Stimulated activated CD8-positive, alpha-beta memory T cell treated with anti-CD3 and anti-CD28 coated beads, Interleukin-2, amount 100 ng/mL, for 48 hours (primary cell): ENCODE measurements around the gene MRPL14.
A peak's percentile ranks its signal among the peaks of the same experiment; 100 is the strongest.

Source experiments
- DNase-seq, 2 donors: peaks; one replicate each; pipeline ENCODE4 v3.0.0-alpha.2; 2020; ENCODE audit warnings: low read depth in 2 of 2

MRPL14 gene

GRCh38 chr6:44080561-44081521 lies 46.4 kb downstream of the MRPL14 start:
- no peak for DNase-seq

GRCh38 chr6:44079672-44080071 lies 47.6 kb downstream of the MRPL14 start:
- DNase-seq = no peak

DNA sequence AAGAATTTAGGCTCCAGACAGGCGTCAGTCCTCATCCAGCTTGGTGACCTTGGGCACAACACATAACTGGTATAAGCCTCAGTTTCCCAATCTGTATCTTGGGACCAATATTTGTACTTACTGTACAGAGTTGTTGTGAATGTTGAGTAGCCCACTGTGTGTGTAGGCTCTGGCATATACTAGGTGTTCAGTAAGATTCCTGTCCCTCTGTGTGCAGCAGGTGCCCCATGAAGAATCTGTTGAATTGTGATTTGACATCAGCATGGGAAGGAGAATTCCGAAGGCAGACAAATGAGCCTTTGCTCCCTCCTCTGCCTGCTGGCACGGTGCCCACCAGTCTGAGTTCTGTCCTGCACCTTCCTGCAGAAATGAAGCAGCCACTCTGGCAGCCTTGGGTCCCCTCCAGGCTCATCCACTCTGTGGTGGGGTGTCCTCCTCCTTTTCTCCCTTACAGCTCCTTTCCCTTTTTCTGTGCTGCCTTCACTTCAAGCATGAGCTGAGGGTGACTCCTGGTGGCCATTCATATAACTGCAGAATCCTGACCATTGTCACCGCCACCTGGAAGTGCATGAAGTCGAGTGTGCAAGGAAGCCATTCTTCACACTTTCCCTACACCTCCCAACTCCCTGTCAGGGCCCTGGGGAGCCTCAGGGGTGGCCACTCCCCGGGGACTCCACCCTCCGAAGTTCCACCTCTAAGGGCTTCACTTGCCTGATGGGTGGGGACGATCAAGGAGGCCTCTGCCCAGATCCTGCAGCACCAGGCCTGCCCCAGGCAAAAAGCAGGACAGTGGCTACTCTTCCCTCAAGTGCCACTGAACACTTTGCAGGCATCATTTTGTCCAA lies 48.2 kb downstream of the MRPL14 start:
- DNase-seq = peak; percentile 42 to 53

DNA sequence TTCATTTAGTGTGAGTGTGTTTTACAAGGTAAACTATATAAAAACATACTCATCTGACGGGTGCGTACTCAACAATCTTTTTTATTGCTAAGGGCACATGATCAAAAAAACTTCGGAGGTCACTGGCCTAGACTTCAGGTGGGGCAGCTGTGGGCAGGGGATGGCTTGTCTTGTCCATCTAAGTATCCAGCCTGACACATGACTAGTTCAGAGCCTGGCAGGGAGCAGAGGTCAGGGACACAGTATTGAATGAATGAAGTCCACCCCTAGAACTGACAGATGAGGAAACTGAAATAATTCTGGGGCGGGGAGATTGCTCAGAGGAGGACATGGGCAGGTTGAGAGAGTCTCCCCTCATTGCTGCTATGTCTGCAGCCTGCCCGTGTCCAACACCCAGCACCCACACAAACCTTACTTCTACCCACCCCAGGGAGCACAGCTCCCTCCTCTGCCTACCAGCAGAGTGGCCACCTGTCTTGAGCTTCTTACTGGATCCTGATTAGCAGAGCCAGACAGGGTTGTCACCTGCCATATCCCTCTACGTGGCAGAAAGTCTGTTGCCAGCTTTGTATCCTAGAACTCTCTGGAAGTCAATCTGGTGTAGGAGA lies 48.9 kb downstream of the MRPL14 start:
- DNase-seq = no peak

DNA sequence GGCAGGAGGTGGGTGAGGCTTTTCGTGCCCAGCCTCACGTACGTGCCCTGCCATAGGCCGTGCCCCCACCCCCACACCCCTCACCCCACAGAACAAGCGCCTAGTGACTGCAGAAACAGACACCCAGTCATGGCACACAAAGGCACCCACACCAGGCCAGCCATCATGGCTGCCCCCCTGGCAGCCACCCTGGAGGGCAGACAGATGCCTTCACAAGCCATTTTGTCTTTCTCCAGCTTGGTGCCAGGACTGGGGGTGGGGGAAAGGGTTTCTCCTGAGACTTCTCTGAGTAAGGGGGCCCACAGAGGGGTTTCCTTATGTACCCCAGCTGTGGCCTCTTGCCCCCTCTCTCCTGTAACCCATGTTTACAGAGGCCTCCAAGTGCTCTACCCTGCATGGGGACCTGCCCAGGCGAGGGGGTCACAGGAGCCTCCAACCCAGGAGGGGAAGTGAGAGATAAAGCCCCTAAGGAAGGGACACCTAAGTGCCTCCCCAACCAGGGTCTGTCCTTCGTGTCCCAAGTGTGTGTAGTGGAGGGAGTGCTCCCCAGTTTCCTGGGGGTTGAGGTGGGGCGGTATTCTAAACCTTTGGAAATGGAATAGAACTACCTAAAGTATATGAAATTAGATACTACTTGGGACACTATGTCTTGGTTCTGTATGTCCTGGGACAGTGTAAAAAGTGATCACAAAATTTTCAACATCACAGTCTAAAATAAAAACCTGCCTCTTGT lies 49.9 kb downstream of the MRPL14 start:
- DNase-seq = no peak

- DNase-seq = no peak
Observed at GRCh38 chr6:44076356-44077213, 50.7 kb downstream of the MRPL14 start.

DNA sequence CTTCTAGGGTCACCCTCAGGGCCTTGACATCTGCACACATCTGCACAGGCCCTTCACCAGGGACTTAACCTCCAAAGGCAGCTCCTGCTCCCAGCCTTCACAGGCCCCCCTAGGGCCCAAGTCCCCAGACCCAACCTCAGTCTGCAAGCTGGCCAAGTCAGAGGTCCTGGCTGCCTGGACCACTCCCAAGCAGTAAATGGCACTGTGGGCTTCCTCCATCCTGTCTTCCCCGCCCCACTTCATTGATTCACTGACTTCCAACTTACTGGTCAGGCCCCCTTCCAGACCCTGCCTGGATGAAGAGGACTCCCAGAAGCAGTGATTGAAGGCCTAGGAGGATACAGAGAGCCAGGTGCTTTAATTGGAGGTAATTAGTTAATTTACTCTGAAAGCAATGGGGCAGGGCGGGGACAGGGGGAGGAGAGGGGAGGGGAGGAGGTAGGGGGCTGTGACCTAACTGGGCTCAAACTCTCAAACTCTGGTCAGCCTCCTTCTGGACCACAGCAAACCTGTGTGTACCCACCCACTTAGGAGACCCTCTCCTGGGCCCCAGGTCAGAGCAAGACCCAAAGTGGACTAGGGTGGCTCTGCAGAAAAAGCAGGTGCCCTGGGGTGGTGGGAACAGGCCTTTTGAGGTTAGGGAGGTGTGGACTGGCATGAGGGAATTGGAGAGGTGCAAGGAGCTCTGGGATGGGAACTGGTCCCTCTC lies 51.5 kb downstream of the MRPL14 start:
- DNase-seq = no peak

GRCh38 chr6:44074813-44075646 lies 52.2 kb downstream of the MRPL14 start:
- no peak for DNase-seq

- DNase-seq = peak; percentile 61 to 70
Observed at GRCh38 chr6:44074439-44074812, 52.8 kb downstream of the MRPL14 start.

- peak in 1 of 2 donors; percentile 12 for DNase-seq
Observed at GRCh38 chr6:44073612-44074438, 53.4 kb downstream of the MRPL14 start.

GRCh38 chr6:44072959-44073611 lies 54.2 kb downstream of the MRPL14 start:
- peak; percentile 72 to 78 for DNase-seq

DNA sequence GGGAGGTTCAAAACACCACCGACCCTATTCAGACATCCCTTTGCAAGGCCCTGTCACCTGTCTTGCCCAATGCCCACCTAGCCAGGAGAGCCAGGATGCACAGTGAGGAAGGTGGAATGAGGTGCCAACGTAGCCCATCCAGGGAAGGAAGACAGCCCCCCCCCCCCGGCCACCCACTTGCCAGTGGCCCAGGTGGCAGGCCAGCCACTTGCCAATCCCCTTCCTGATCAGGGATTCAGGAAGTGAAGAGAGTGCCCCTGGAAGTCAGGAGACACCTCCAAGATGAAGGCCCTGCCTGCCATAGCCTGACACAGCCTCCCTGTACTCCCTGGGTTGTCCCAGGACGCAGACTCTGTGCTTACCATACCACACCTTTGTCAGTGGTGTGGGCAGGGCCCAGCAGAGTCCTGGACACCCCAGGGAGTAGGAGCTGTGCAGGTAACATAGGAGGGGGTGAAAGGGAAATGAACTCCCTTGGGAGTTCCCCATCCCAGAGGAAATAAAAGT lies 54.7 kb downstream of the MRPL14 start:
- DNase-seq = no peak

DNA sequence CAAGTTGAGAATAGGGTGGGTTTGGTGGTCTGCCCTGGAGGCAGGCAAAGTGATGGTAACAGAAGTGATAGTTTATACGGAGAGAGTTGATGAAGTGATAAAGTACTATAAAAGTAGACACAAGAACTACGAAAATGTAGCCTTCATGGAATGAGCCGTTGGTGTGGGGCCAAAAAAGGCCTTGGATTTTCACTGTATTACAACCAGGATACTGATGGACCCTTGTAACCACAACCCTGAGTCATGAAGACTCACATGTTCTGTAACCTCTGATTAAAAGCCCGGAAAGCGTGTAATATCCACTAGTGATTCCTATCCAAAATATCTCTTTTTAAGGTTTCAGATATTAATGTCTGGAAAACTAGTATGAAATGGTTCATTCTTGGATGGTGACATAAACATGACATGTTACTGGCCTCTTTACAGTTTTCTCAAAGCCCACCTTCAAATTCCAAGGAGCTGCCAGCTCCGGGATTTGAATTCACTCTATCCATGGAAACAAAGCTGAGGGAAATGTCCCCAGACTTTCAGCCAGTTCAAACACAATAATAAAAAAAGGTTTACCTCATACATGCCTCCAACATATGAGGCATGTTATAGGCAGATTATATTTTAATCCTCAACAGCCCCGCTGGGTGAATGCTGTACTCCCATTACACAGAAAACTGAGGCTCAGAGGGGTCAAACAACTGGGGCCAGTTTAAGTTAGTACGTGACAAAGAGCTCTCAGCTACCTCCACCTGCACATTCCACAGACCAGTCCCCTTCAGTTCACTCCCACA lies 55.4 kb downstream of the MRPL14 start:
- no peak for DNase-seq

- no peak for DNase-seq
Observed at GRCh38 chr6:44068607-44069296, 58.5 kb downstream of the MRPL14 start.

GRCh38 chr6:44067173-44068139 lies 59.8 kb downstream of the MRPL14 start:
- no peak for DNase-seq
